T-cell (primary cell): ENCODE results near the gene BTG1. TPM values are rescaled to one million over a fixed set of nuclear protein-coding genes. Genes with fewer than 3 reads are reported as not detected.

Experiments used
- ATAC-seq, 4 experiments: fragments of 200-7000 bp in 3 of 4; fragments of 150-1000 bp in 1 of 4; cut with Tn5 transposase; replicated peaks in 1 of 4; 1 replicate in 3 of 4; 2 replicates in 1 of 4; pipeline ENCODE4 v1.10.0; 2021; ENCODE audit warnings: moderate library complexity in 3 of 4, mild to moderate bottlenecking in 2 of 4, moderate number of reproducible peaks in 1 of 4
- CTCF ChIA-PET, 2 donors: fragments of 300-600 bp; sonication (Branson Sonifier 250); formaldehyde crosslinking; loops; one replicate each; lab custom pipeline; 2022; ENCODE audit warnings: antibody characterized with exemption in 2 of 2; lab: Charles Lee
- POLR2A ChIA-PET, 2 donors: fragments of 300-600 bp; sonication (Branson Sonifier 250); formaldehyde crosslinking; loops; one replicate each; lab custom pipeline; 2022; ENCODE audit warnings: antibody characterized with exemption in 2 of 2; lab: Charles Lee
- DNase-seq, 35 experiments: peaks; one replicate each; pipeline versions ENCODE4 v3.0.0 to v3.0.0-alpha.2; 2013 to 2023
- H3K27ac ChIP-seq: one replicate; pipeline ENCODE4 v1.5.1; 2013; ENCODE audit warnings: low read length
- H3K27me3 ChIP-seq, 2 experiments: replicated peaks in 1 of 2; 1 replicate in 1 of 2; 2 replicates in 1 of 2; pipeline versions ENCODE4 v1.6.1 to v1.7.0; 2013; ENCODE audit warnings: low read length in 1 of 2, mixed read lengths in 1 of 2; ENCODE audit not compliant: control insufficient read depth in 2 of 2, insufficient read depth in 2 of 2; ENCODE audit errors: extremely low read depth in 1 of 2
- H3K36me3 ChIP-seq, 2 donors: 1 replicate in 1 of 2; 2 replicates in 1 of 2; pipeline versions ENCODE4 v1.6.1 to v1.7.0; 2013; ENCODE audit warnings: low read length in 1 of 2; ENCODE audit not compliant: control insufficient read depth in 2 of 2, insufficient read depth in 1 of 2; ENCODE audit errors: extremely low read depth in 1 of 2
- H3K4me1 ChIP-seq, 2 experiments: 1 replicate in 1 of 2; 2 replicates in 1 of 2; pipeline versions ENCODE4 v1.6.1 to v1.7.0; 2013; ENCODE audit warnings: low read length in 2 of 2, mixed read lengths in 1 of 2; ENCODE audit not compliant: insufficient read depth in 2 of 2, control insufficient read depth in 1 of 2; ENCODE audit errors: extremely low read depth in 1 of 2
- H3K4me3 ChIP-seq, 2 donors: 1 replicate in 1 of 2; 2 replicates in 1 of 2; pipeline versions ENCODE4 v1.5.1 to v1.7.0; 2013; ENCODE audit warnings: mild to moderate bottlenecking in 2 of 2, low read length in 1 of 2, moderate library complexity in 1 of 2; ENCODE audit not compliant: control insufficient read depth in 1 of 2; ENCODE audit errors: extremely low read depth in 1 of 2
- H3K9me3 ChIP-seq: 2 replicates; pipeline ENCODE4 v1.7.0; 2013
- H3K27ac Mint-ChIP-seq, 2 donors: one replicate each; pipeline ENCODE4 v1.8.0; 2020 to 2021; ENCODE audit warnings: mild to moderate bottlenecking in 2 of 2, mixed read lengths in 2 of 2
- H3K27me3 Mint-ChIP-seq, 2 donors: one replicate each; pipeline ENCODE4 v1.8.0; 2021 to 2022; ENCODE audit warnings: mixed read lengths in 2 of 2
- H3K36me3 Mint-ChIP-seq: one replicate; pipeline ENCODE4 v1.8.0; 2021; ENCODE audit warnings: mixed read lengths
- H3K4me1 Mint-ChIP-seq, 3 donors: one replicate each; pipeline ENCODE4 v1.8.0; 2020 to 2022; ENCODE audit warnings: mixed read lengths in 3 of 3, mild to moderate bottlenecking in 1 of 3
- H3K4me3 Mint-ChIP-seq, 3 donors: one replicate each; pipeline ENCODE4 v1.8.0; 2020 to 2022; ENCODE audit warnings: mild to moderate bottlenecking in 3 of 3, mixed read lengths in 3 of 3, moderate library complexity in 3 of 3
- H3K9me3 Mint-ChIP-seq, 3 donors: one replicate each; pipeline ENCODE4 v1.8.0; 2020 to 2022; ENCODE audit warnings: mixed read lengths in 3 of 3
- WGBS: methylation state at CpG from one replicate; pipeline ENCODE4 v1.1.5; 2013; ENCODE audit warnings: missing lambda C conversion rate; ENCODE audit not compliant: insufficient coverage; 5-methylcytosine and 5-hydroxymethylcytosine counted together
- total RNA-seq, 35 experiments: library from RNA in 6 of 35; stranded (reverse) in 6 of 35; fragments of 120-200 nt in 1 of 35; gene quantifications; one replicate each; pipeline versions ENCODE4 v1.2.1 to v1.2.4 and lab custom pipeline; 2013 to 2026

Gene BTG1
- total RNA-seq, 5 donors from 2014 or later (not counting 1 experiment from before 2014, with no cell fraction given) = 484 to 1,238 (median 551) TPM

GRCh38 chr12:92188517-92189188 is 43.0 kb upstream of the BTG1 start:
- no peak for ATAC-seq
- Mint-ChIP-seq H3K9me3 (peaks cover 0 to 5% (median 4%) of the 10 kb centered on the region in 3 donors), H3K27me3 (no peaks in the 10 kb centered on the region), H3K27ac (peak overlapping the region; percentile 47 to 78), H3K36me3 (no peaks in the 10 kb centered on the region), H3K4me1 (peaks cover 44 to 49% (median 45%) of the 10 kb centered on the region in 3 donors), H3K4me3 (no peak overlapping the region)
- H3K9me3 ChIP-seq = no peaks in the 10 kb centered on the region
- no peak for DNase-seq
- peaks cover 16 to 23% of the 10 kb centered on the region in 2 experiments for H3K4me1 ChIP-seq
- H3K27ac ChIP-seq = no peak overlapping the region
- H3K36me3 ChIP-seq = no peaks in the 10 kb centered on the region
- ChIA-PET POLR2A (interaction anchor here (0.6 to 0.9 kb wide), 3 partner anchors 43 to 615 kb away, joined by 3 read pairs; partner anchors contain the start of gene BTG1 (in 1 of the 2)), CTCF (no interaction called here)
- no peaks in the 10 kb centered on the region for H3K27me3 ChIP-seq
- no peak overlapping the region for H3K4me3 ChIP-seq
- WGBS = no CpG with 5 or more reads among the region's 7 CpGs

DNA sequence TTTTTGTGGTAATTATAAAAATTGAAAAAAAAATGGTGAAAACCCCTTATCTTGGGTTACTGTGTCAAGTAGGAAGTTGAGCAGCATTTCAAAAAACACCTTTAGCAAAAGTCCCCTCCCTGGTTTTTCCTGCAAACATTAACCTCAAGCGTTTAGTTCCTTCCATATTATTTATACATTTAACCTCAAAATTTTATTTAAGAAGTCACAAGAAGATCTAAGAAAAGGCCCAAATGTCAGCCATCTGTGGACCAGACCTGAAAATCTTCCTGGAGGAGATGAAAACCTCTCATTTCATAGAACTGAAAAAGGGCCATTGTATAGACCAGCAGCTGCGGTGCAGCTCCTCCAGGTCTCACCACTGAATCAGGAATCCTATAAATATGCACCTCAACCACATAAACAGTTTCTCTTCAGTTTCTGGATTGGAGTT is 40.4 kb upstream of the BTG1 start:
- peaks cover 0 to 5% (median 4%) of the 10 kb centered on the region in 3 donors for H3K9me3 Mint-ChIP-seq
- H3K4me3 Mint-ChIP-seq = peak overlapping the region; percentile 22 to 60 (median 50)
- Histone ChIP-seq H3K4me3 (no peak overlapping the region), H3K36me3 (no peaks in the 10 kb centered on the region), H3K27me3 (no peaks in the 10 kb centered on the region), H3K9me3 (no peaks in the 10 kb centered on the region), H3K4me1 (peaks cover 16 to 32% of the 10 kb centered on the region in 2 experiments), H3K27ac (peak overlapping the region; percentile 50)
- H3K36me3 Mint-ChIP-seq = peaks cover 4% of the 10 kb centered on the region
- peaks cover 50 to 56% (median 52%) of the 10 kb centered on the region in 3 donors for H3K4me1 Mint-ChIP-seq
- DNase-seq (peak in 2 of 35 experiments; percentile 6 to 63), ATAC-seq (peak in 2 of 4 experiments; percentile 21 to 69)
- ChIA-PET CTCF (no interaction called here), POLR2A (interaction anchor here in 1 of 2 donors (2.2 kb wide), 1 partner anchor 40 kb away, joined by 13 read pairs; the partner anchor contains the start of gene BTG1)
- no peaks in the 10 kb centered on the region for H3K27me3 Mint-ChIP-seq
- WGBS = 14% methylated on average over 1 of the region's 2 CpGs
- peak overlapping the region; percentile 90 to 91 for H3K27ac Mint-ChIP-seq

DNA sequence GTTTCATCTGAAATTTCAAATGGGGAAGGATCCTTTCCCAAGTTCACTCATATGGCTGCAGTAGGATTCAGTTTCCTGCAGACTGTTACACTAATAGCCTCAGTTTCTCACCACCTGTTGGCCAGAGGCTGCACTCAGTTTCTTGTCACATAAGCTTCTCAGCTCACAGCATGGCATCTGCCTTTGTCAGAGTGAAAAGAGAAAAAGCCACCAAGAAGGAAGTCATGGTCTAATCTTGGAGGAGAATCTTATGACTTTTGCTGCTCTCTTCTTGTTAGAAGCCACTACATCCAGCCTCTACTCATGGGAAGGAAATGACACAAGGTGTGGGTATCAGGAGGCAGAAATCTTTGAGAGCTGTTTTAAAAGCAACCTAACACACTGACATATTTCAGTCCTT is 39.4 kb upstream of the BTG1 start:
- Histone ChIP-seq H3K27ac (peak overlapping the region; percentile 50), H3K9me3 (no peaks in the 10 kb centered on the region), H3K4me3 (no peak overlapping the region), H3K4me1 (peaks cover 16 to 32% of the 10 kb centered on the region in 2 experiments), H3K27me3 (no peaks in the 10 kb centered on the region), H3K36me3 (no peaks in the 10 kb centered on the region)
- Mint-ChIP-seq H3K9me3 (peaks cover 0 to 5% (median 4%) of the 10 kb centered on the region in 3 donors), H3K36me3 (peaks cover 4% of the 10 kb centered on the region), H3K27ac (peak overlapping the region; percentile 81 to 91), H3K4me1 (peaks cover 50 to 56% (median 52%) of the 10 kb centered on the region in 3 donors), H3K27me3 (no peaks in the 10 kb centered on the region), H3K4me3 (peak overlapping the region; percentile 43 to 60 (median 47))
- peak in 18 of 35 experiments; percentile 4 to 66 (median 16) for DNase-seq
- ChIA-PET CTCF (interaction anchor here in 1 of 2 donors (0.8 kb wide), 1 partner anchor 39 kb away, joined by 3 read pairs; the partner anchor contains the start of gene BTG1), POLR2A (interaction anchor here in 1 of 2 donors (0.6 to 2.2 kb wide), 3 partner anchors 29 to 358 kb away, joined by 3 to 13 read pairs (median 3); partner anchors contain the start of gene BTG1)
- peak; percentile 84 to 96 (median 92) for ATAC-seq

- Histone ChIP-seq H3K9me3 (no peaks in the 10 kb centered on the region), H3K4me3 (no peak overlapping the region), H3K36me3 (no peaks in the 10 kb centered on the region), H3K27me3 (no peaks in the 10 kb centered on the region), H3K27ac (no peak overlapping the region), H3K4me1 (peaks cover 16 to 32% of the 10 kb centered on the region in 2 experiments)
- Mint-ChIP-seq H3K9me3 (no peaks in the 10 kb centered on the region), H3K27ac (peak overlapping the region in 1 of 2 donors; percentile 35), H3K27me3 (no peaks in the 10 kb centered on the region), H3K36me3 (peaks cover 4% of the 10 kb centered on the region), H3K4me3 (no peak overlapping the region), H3K4me1 (peaks cover 46 to 53% (median 50%) of the 10 kb centered on the region in 3 donors)
- ATAC-seq (no peak), DNase-seq (no peak)
- no CpG with 5 or more reads among the region's 2 CpGs for WGBS
- CTCF ChIA-PET = interaction anchor here in 1 of 2 donors (0.5 kb wide), 1 partner anchor 89 kb away, joined by 4 read pairs; no protein-coding TSS in a partner anchor
- POLR2A ChIA-PET = interaction anchor here in 1 of 2 donors (0.6 kb wide), 1 partner anchor 42 kb away, joined by 5 read pairs; no protein-coding TSS in a partner anchor
Observed at GRCh38 chr12:92183575-92183974, 37.9 kb upstream of the BTG1 start.

- POLR2A ChIA-PET = interaction anchor here in 1 of 2 donors (1.1 kb wide), 1 partner anchor 32 kb away, joined by 3 read pairs; the partner anchor contains the start of gene BTG1
- Mint-ChIP-seq H3K27ac (no peak overlapping the region), H3K4me3 (no peak overlapping the region), H3K4me1 (peaks cover 9 to 21% (median 11%) of the 10 kb centered on the region in 3 donors), H3K27me3 (no peaks in the 10 kb centered on the region), H3K9me3 (no peaks in the 10 kb centered on the region), H3K36me3 (peaks cover 14% of the 10 kb centered on the region)
- DNase-seq = peak in 1 of 35 experiments; percentile 9
- Histone ChIP-seq H3K9me3 (no peaks in the 10 kb centered on the region), H3K27ac (no peak overlapping the region), H3K4me3 (no peak overlapping the region), H3K36me3 (no peaks in the 10 kb centered on the region), H3K4me1 (peaks cover 3 to 7% of the 10 kb centered on the region in 2 experiments), H3K27me3 (no peaks in the 10 kb centered on the region)
- ATAC-seq = peak in 1 of 4 experiments; percentile 40
- no CpG with 5 or more reads among the region's 1 CpG for WGBS
- CTCF ChIA-PET = no interaction called here
Observed at GRCh38 chr12:92178340-92178739, 32.7 kb upstream of the BTG1 start.

- H3K9me3 Mint-ChIP-seq = no peaks in the 10 kb centered on the region
- Histone ChIP-seq H3K27me3 (no peaks in the 10 kb centered on the region), H3K36me3 (no peaks in the 10 kb centered on the region), H3K4me3 (no peak overlapping the region), H3K9me3 (no peaks in the 10 kb centered on the region), H3K27ac (no peak overlapping the region), H3K4me1 (peaks cover 5% of the 10 kb centered on the region in 2 experiments)
- no peak overlapping the region for H3K27ac Mint-ChIP-seq
- no peak for DNase-seq
- WGBS = 100% methylated on average over 5 of the region's 10 CpGs
- no peaks in the 10 kb centered on the region for H3K27me3 Mint-ChIP-seq
- peaks cover 10% of the 10 kb centered on the region for H3K36me3 Mint-ChIP-seq
- CTCF ChIA-PET = no interaction called here
- POLR2A ChIA-PET = no interaction called here
- peaks cover 10 to 28% (median 16%) of the 10 kb centered on the region in 3 donors for H3K4me1 Mint-ChIP-seq
- ATAC-seq = no peak
- no peak overlapping the region for H3K4me3 Mint-ChIP-seq
Observed at GRCh38 chr12:92176646-92177045, 31.0 kb upstream of the BTG1 start.
